Measurements from ENCODE around the gene SHB.

- TF ChIP-seq CTCF (IDR thresholded peaks at IDR 0.05; ENCODE audit: insufficient read depth, low read length, poor library complexity, severe bottlenecking), result no peak
- TF ChIP-seq EZH2phosphoT487 (conservative IDR thresholded peaks at IDR 0.05; ENCODE audit: low read length), result no peak
Measured at GRCh38 chr9:37936965-37937364, 132.1 kb downstream of the SHB start.
